NCI-H2029 treated with DMSO at 0.1 percent for 48 hours (cell line): ENCODE results near the gene INPP4B.
"Not testable (repeated sequence)": the region's sequence is repeated elsewhere in the genome, so short reads cannot be mapped to it uniquely, and the experiment has no call there.

Experiments
- DNase-seq: peaks from one replicate; lab custom pipeline; 2025; lab: John Stamatoyannopoulos, UW

INPP4B gene

DNA sequence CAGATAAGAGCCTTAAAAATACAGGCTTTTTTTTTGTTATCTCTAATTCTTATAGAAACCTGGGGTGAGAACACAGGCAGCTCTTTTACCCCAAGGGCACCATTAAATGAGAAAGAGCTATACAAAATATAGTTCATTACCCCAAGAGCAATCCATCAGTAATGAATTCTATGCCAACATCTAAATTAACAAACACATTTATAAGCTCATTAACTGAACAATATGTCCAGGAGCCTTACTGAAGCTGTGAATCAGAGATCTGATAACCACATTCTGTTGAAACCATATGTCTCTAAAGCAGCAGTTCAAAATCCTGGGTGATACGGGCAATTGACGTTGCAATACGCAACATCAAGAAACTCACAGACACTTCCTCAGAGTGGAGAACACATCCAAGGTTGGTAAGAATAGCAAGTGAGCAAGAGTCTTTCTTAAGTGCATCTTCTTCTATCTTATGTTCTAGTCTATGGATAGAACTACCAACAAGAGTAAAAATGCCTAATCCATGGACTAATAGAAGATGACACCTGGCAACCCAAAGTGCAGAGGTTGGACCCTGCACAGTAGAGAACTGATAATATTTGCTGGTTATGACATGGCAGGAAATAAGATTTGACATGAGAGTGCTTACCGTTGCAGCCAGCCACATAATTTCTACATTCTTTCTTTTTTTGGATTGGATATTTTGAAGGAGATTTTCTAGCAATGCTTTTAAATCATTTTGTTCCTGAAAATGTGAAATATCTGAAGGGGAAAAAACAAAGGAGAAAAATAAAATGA lies 760.4 kb downstream of the INPP4B start:
- DNase-seq, result no peak

DNA sequence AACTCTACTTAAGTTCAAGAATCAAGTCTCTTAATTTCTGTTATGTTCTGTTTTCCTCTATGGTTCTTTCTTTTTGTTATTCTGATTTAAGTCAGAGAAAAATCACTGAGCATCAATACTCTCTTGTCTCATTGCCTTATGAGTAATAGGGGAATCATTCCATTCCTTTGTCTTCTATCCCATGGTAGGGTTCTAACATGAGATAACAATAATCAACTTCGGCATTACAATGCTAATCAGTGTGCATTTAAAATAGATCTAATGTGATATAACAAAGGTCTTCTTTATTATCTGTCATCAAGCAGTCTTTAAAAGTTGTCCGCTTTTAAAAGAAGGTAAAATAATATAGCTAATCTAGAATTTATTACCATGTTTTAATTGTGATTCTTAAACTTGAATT lies 762.8 kb downstream of the INPP4B start:
- no peak for DNase-seq

- no peak for DNase-seq
Observed at GRCh38 chr4:142081025-142081424, 765.1 kb downstream of the INPP4B start.

- DNase-seq, result no peak
Observed at GRCh38 chr4:142079959-142080358, 766.1 kb downstream of the INPP4B start.

DNA sequence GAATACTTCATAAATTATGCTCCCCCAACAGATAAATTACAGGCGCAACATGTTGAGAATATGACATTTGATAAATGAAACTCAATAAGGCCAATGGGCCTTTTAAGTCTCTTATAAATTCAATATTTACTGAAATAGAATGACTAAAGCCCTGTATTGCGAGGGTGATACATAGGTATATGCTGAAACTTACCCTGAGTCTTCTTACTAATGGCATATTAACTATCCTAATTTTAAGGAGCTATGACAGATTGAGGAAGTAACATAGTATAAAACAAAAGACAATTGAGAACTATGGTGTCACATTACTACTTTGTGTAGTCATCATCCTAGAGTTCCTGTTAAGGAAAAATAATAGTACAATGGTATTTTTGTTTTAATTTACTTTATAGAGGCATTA lies 769.1 kb downstream of the INPP4B start:
- DNase-seq, result no peak

DNA sequence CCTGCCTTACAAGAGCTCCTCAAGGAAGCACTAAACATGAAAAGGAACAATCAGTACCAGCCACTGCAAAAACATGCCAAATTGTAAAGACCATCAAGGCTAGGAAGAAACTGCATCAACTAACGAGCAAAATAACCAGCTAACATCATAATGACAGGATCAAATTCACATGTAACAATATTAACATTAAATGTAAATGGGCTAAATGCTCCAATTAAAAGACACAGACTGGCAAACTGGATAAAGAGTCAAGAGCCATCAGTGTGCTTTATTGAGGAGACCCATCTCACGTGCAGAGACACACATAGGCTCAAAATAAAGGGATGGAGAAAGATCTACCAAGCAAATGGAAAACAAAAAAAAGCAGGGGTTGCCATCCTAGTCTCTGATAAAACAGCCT lies 777.8 kb downstream of the INPP4B start:
- not testable (repeated sequence) for DNase-seq

DNA sequence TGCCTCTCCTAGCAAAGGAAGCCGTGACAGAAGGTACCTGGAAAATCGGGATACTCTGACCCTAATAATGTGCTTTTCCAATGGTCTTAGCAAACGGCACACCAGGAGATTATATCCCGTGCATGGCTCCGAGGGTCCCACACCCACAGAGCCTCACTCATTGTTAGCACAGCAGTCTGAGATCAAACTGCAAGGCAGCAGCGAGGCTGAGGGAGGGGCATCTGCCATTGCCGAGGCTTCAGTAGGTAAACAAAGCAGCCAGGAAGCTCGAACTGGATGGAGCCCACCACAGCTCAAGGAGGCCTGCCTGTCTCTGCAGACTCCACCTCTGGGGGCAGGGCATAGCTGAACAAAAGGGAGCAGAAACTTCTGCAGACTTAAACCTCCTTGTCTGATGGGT lies 779.5 kb downstream of the INPP4B start:
- DNase-seq, result not testable (repeated sequence)

DNA sequence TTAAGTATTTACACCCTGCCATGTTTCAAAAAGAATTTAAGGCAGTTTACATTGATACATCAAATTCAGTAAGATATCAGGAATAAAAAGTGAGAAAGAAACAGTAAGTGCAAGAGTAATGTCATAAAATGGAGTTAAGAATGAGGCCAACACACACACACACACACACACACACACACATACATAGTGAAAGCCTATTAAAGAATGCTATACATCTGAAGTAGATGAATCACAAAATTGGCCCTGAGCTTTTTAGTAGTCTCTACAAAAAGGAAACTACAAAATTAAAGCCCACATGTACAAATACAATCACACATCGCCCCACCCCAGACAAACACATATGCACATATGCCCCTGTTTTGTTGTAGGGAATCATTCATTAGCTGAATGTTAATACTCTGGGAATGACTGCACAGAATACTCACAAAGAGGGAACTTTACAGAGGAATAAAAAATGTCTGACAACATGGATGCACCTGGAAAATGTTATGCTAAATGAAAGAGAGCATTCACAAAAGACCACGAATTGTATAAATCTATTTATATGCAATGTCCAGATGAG lies 780.9 kb downstream of the INPP4B start:
- DNase-seq, result no peak

GRCh38 chr4:142064181-142064580 lies 781.9 kb downstream of the INPP4B start:
- no peak for DNase-seq

DNA sequence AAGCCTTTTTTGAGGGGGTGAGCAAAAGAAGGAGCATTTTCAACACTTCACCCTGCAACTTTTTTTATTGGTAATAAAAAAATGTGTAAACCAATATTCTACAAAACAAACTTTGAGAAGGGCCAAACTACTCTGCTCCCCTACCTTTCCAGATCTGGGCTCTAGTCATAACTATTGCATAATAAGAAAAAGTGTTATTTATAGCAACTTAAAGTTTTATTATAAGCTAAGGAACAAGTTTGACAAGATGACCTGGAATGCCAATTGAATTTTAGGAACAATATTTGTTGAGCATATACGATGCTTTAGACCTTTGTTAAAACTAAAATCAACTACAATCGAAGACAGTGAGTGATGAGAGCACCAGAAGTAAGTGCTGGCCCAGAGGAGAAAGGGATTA lies 800.1 kb downstream of the INPP4B start:
- no peak for DNase-seq

DNA sequence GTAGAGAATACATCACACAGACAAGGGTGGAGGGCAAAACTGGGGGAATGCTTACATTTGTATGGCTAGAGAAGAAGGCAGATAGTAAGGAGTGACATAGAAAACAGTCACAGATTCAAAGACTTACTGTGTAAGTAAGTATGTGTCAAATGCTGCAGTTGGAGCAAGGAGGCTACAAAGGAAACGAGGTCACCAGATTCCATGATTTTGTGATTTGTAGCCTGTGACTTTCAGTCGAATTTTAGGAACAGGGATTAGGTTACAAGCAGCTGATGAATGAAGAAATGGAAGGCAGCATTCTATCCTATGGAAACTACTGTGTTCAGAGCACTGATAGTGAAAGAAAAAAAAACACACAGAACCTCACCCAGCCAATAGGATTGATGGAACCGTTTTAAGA lies 801.8 kb downstream of the INPP4B start:
- no peak for DNase-seq

DNA sequence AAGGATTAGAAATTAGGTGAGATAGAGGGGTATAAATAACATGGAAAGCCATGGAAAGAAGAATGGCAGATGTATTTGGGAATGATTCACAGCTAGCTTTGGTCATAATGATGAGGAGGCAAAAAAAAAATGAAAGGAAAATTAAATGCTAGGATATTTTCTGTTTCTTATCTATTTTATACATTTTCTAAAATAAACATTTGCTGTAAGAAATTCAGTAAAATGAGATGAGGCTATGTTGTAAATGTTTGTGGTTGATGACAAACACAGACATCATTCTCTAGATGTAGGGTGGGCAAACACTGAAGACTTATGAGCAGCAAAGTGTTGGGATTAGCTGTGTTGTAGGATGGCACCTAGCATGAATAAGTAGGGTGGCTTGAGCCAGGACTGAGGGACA lies 802.6 kb downstream of the INPP4B start:
- DNase-seq, result no peak

GRCh38 chr4:142041788-142042187 lies 804.3 kb downstream of the INPP4B start:
- no peak for DNase-seq

DNA sequence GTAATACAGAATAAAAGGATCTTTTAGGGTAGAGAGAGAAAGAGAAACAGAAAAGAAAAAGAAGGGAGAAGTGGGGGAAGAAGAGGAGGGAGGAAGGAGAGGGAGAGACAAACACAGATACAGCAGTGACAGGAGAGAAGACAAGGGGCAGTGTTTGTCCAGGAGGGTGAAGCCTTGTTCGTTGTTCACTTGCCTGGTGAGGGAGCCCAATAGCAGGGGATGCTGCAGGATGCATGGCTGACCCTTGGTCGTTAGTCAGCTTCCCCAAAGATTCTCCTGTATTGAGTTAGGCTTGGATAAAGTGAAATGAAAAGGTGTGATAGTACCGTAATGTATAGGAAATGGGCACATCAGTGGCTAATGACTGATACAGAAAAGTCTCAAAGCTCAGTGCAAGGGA lies 806.1 kb downstream of the INPP4B start:
- no peak for DNase-seq

GRCh38 chr4:142036795-142037583 lies 809.1 kb downstream of the INPP4B start:
- DNase-seq, result no peak

DNA sequence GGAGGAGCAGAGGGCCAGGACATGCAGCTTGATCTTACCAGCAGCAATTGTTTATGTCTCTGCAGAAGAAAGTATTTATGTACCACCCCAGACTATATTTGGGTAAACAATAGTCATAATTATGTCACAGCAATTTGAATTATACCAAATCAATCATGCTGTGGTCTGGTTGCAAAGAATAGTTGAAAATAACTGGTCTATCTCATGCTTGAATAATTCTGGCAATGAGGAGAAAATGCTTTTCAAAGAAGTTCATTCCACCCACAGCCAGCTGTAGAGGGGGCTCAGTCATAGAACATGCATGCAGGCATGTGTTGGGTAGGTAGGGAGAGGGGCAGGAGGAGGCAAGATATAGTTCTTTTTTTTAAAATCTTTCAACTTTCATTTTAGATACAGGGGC lies 810.5 kb downstream of the INPP4B start:
- DNase-seq, result no peak

- no peak for DNase-seq
Observed at GRCh38 chr4:142034101-142034500, 812.0 kb downstream of the INPP4B start.

DNA sequence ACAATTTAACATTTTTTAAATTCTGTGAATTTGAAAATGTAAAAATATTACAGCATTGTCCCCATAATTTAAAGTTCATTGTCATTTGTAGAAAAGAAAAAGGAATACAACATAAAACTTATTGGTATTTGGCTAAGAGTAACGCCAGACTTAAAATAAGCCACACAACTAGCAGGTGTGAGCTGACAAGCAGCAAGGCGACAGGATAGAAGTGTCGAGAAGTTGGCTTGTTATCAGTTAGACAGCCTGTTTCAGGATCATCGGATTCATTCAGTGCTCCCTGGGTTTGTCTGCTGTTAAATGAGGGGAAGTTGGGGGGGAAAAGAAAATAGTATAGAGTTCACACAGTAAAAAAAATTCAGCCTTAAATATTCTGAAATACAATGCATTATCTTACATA lies 816.1 kb downstream of the INPP4B start:
- no peak for DNase-seq

DNA sequence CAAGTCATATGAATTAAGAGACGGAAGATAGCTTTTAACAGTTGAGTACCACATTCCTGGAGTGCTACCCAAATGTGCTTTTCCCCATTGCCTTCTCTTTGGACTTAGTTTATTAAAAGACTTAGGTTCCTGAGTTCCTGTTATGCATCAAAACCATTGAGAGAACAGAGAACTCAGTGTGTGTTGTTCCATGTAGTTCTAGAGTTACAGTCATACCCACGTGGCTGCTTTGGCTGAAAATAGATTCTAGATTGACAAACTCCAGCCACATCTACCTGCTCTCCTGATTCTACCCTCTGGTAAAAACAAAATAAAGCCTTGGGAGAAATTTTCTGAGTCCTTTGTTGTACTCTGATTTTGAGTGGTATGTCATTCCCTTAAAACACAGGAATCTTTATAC lies 824.3 kb downstream of the INPP4B start:
- DNase-seq, result no peak

DNA sequence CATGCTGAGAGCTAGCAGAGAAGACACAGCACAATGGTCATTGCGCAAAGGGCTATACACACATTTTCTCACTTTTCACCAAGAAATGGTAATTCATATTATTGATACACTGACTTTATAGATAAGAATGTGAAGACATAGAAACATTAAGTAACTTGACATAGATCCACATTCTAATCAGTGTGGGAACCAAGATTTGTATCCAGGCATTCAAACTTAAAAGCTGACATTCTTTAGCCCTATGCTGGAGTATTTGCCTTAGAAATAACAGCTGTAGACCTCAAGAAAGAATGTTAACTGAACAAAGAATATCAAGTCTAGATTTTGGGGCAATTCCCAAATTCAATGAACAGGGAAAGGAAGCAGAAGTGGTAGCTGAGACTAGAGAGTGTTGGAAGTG lies 824.9 kb downstream of the INPP4B start:
- DNase-seq, result no peak

DNA sequence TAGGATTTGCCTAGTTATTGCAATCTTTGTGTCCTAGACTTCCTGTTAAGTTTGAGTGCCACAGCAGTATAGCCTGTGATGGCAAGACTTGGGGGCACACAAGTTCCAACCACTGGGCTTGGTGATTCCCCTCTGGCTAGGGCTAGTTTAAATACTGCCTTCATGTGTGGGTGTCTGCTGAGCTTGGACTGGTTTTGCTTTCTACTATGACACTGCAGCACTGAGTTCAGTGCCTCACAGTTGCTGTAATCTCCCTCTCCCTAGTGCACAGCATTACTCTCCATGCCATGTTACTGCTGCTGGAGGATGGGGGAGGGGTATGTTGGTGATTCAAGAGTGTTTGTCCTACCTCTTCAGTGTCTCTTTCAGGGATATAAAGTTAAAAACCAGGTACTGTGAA lies 830.1 kb downstream of the INPP4B start:
- no peak for DNase-seq

GRCh38 chr4:142009751-142010150 lies 836.4 kb downstream of the INPP4B start:
- DNase-seq, result no peak

DNA sequence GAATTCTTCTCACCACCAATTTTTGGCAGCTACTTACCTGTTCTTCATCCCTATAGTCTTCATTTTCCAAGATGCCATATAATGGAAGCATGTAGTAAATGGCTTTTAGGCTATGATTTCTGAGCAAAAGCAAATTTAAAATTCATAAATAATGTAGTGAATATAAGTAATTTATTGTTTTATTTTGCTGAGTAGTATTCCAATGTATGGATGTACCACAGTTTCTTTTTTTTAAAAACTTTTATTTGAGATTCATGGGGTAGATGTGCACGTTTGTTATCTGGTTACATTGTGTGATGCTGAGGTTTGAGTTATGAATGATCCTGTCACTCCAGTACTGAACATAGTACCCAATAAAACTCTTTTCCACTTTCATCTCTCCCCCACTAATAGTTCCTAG lies 840.6 kb downstream of the INPP4B start:
- no peak for DNase-seq
